Calu3 (cell line): Measurements from ENCODE around the gene ARSJ. TPM values are rescaled to one million over a fixed set of nuclear protein-coding genes. Genes with fewer than 3 reads are reported as not detected.

Experiments
- BruUV-seq: library from RNA; stranded (reverse); fragments of 400-500 nt; replicated peaks from 2 replicates; lab custom pipeline; 2021; lab: Mats Ljungman, UMichigan
- CTCF ChIA-PET: fragments of 300-600 bp; sonication (Branson Sonifier 250); formaldehyde crosslinking; loops from one replicate; lab custom pipeline; 2022; ENCODE audit warnings: antibody characterized with exemption; lab: Charles Lee
- DNase-seq: peaks from one replicate; pipeline ENCODE4 v3.0.0; 2022
- H3K27ac Mint-ChIP-seq: one replicate; pipeline ENCODE4 v1.8.0; 2022; ENCODE audit warnings: mixed read lengths; ENCODE audit not compliant: unreplicated experiment
- H3K27me3 Mint-ChIP-seq: one replicate; pipeline ENCODE4 v1.8.0; 2022; ENCODE audit warnings: mixed read lengths; ENCODE audit not compliant: unreplicated experiment
- H3K36me3 Mint-ChIP-seq: one replicate; pipeline ENCODE4 v1.8.0; 2022; ENCODE audit warnings: mild to moderate bottlenecking, moderate library complexity, mixed read lengths; ENCODE audit not compliant: insufficient read depth, unreplicated experiment
- H3K4me1 Mint-ChIP-seq: one replicate; pipeline ENCODE4 v1.8.0; 2022; ENCODE audit warnings: mild to moderate bottlenecking, low read depth, mixed read lengths; ENCODE audit not compliant: unreplicated experiment
- H3K4me3 Mint-ChIP-seq: one replicate; pipeline ENCODE4 v1.8.0; 2022; ENCODE audit warnings: mild to moderate bottlenecking, low read depth, moderate library complexity, mixed read lengths; ENCODE audit not compliant: unreplicated experiment
- H3K9me3 Mint-ChIP-seq: one replicate; pipeline ENCODE4 v1.8.0; 2022; ENCODE audit warnings: low read depth, mixed read lengths; ENCODE audit not compliant: unreplicated experiment
- CTCF ChIP-seq: fragments of 200-600 bp; IDR thresholded peaks from one replicate; pipeline ENCODE4 v1.8.0; 2022; ENCODE audit warnings: antibody characterized with exemption; ENCODE audit not compliant: unreplicated experiment
- intact Hi-C: fragments of 100-400 bp; cut with micrococcal nuclease; formaldehyde crosslinking; loops from one replicate; pipeline ENCODE4 v1.10.0; 2022; ENCODE audit not compliant: unreplicated experiment
- total RNA-seq: library from RNA; stranded (reverse); gene quantifications from 2 replicates; pipeline ENCODE4 v1.2.3, GENCODE V29; 2022

ARSJ gene
- total RNA-seq, 1 experiment from 2014 or later, result 12.5 TPM

- Mint-ChIP-seq H3K9me3 (peaks cover 5% of the 10 kb centered on the region), H3K27me3 (no peaks in the 10 kb centered on the region), H3K4me3 (no peak overlapping the region), H3K36me3 (peaks cover 10% of the 10 kb centered on the region), H3K4me1 (peaks cover 19% of the 10 kb centered on the region), H3K27ac (no peak overlapping the region)
- DNase-seq, result no peak
- no TSS peak for BruUV-seq
- no peak for TF ChIP-seq CTCF
- CTCF ChIA-PET, result interaction anchor here (0.7 kb wide), 1 partner anchor 22 kb away, joined by 4 read pairs; no protein-coding TSS in a partner anchor
- intact Hi-C loops, result loop anchor here (10.0 kb wide), 1 partner anchor 470 kb away; no protein-coding TSS in a partner anchor
Measured at GRCh38 chr4:113905301-113905700, 74.1 kb downstream of the ARSJ start.

GRCh38 chr4:113904877-113905276 is 74.6 kb downstream of the ARSJ start:
- H3K4me1 Mint-ChIP-seq, result peaks cover 19% of the 10 kb centered on the region
- peaks cover 5% of the 10 kb centered on the region for H3K9me3 Mint-ChIP-seq
- no TSS peak for BruUV-seq
- H3K27ac Mint-ChIP-seq, result no peak overlapping the region
- DNase-seq, result no peak
- no peaks in the 10 kb centered on the region for H3K27me3 Mint-ChIP-seq
- H3K4me3 Mint-ChIP-seq, result no peak overlapping the region
- intact Hi-C loops, result loop anchor here (5.0 to 10.0 kb wide), 2 partner anchors 277 to 470 kb away; no protein-coding TSS in a partner anchor
- no peak for TF ChIP-seq CTCF
- peaks cover 10% of the 10 kb centered on the region for H3K36me3 Mint-ChIP-seq
- CTCF ChIA-PET, result interaction anchor here (0.7 kb wide), 1 partner anchor 23 kb away, joined by 4 read pairs; no protein-coding TSS in a partner anchor

GRCh38 chr4:113901994-113902787 is 77.3 kb downstream of the ARSJ start:
- DNase-seq, result peak; percentile 74
- Mint-ChIP-seq H3K4me1 (peaks cover 19% of the 10 kb centered on the region), H3K4me3 (peak overlapping the region; percentile 51), H3K27ac (peak overlapping the region; percentile 85), H3K36me3 (peaks cover 10% of the 10 kb centered on the region), H3K9me3 (no peaks in the 10 kb centered on the region), H3K27me3 (no peaks in the 10 kb centered on the region)
- CTCF ChIA-PET, result no interaction called here
- BruUV-seq, result no TSS peak
- peak; percentile 37 for TF ChIP-seq CTCF
- intact Hi-C loops, result loop anchor here (2.0 to 10.0 kb wide), 3 partner anchors 169 to 473 kb away; no protein-coding TSS in a partner anchor

GRCh38 chr4:113899271-113900070 is 80.0 kb downstream of the ARSJ start:
- Mint-ChIP-seq H3K4me3 (no peak overlapping the region), H3K4me1 (peaks cover 19% of the 10 kb centered on the region), H3K9me3 (no peaks in the 10 kb centered on the region), H3K27ac (no peak overlapping the region), H3K36me3 (peaks cover 10% of the 10 kb centered on the region), H3K27me3 (no peaks in the 10 kb centered on the region)
- CTCF ChIA-PET, result no interaction called here
- TF ChIP-seq CTCF, result no peak
- DNase-seq, result no peak
- no TSS peak for BruUV-seq
- intact Hi-C loops, result loop anchor here (5.0 to 10.0 kb wide), 2 partner anchors 283 to 475 kb away; no protein-coding TSS in a partner anchor
